HepG2 (cell line): ENCODE measurements around the gene SCFD1. TPM values are rescaled to one million over a fixed set of nuclear protein-coding genes. Genes with fewer than 3 reads are reported as not detected.

Experiments
- ATAC-seq: fragments of 200-7000 bp; cut with Tn5 transposase; 3 replicates; pipeline ENCODE4 v1.9.1; 2020; ENCODE audit warnings: mild to moderate bottlenecking, moderate library complexity
- BruUV-seq: library from RNA; stranded (reverse); fragments of 400-500 nt; replicated peaks from 2 replicates; lab custom pipeline; 2021; lab: Mats Ljungman, UMichigan
- CTCF ChIA-PET: fragments of 300-600 bp; formaldehyde crosslinking; extraction: SDS; loops from one replicate; lab custom pipeline; 2021; ENCODE audit warnings: low total read pairs, inconsistent platforms, low intra/inter-chr PET ratio; lab: Yijun Ruan, JAX
- POLR2A ChIA-PET: fragments of 350-600 bp; sonication (Branson Sonifier 250); formaldehyde crosslinking; loops from one replicate; lab custom pipeline; 2020; ENCODE audit warnings: antibody characterized with exemption, inconsistent platforms; lab: Yijun Ruan, JAX
- DNase-seq: peaks from one replicate; pipeline ENCODE4 v3.0.0-alpha.2; 2015; ENCODE audit warnings: low spot score
- FAIRE-seq: peaks from 3 replicates; lab custom pipeline; 2011; peaks lifted over from hg19 to GRCh38; lab: Jason Lieb, UNC
- H2AFZ ChIP-seq: one replicate; pipeline ENCODE4 v1.6.1; 2011; ENCODE audit warnings: low read length, inconsistent platforms
- H3K27ac ChIP-seq: fragments of 300-600 bp; 3 replicates; pipeline ENCODE4 v1.8.0; 2011; ENCODE audit warnings: mixed run types, mild to moderate bottlenecking, mixed read lengths, low read length, inconsistent platforms; ENCODE audit not compliant: insufficient read depth; ENCODE audit errors: extremely low read length
- H3K27me3 ChIP-seq, 2 experiments: fragments of 200-600 bp in 1 of 2; 2 replicates in 1 of 2; 3 replicates in 1 of 2; pipeline versions ENCODE4 v1.6.0 to v1.8.0; 2011; ENCODE audit warnings: low read length in 2 of 2, mild to moderate bottlenecking in 2 of 2, moderate library complexity in 2 of 2, inconsistent platforms in 1 of 2; ENCODE audit not compliant: insufficient read depth in 2 of 2, control insufficient read depth in 1 of 2
- H3K36me3 ChIP-seq, 2 experiments: fragments of 200-600 bp in 1 of 2; replicated peaks in 1 of 2; 2 replicates in 1 of 2; 3 replicates in 1 of 2; pipeline versions ENCODE4 v1.5.1 to v1.8.0; 2011; ENCODE audit warnings: low read length in 2 of 2, inconsistent platforms in 1 of 2; ENCODE audit not compliant: insufficient read depth in 2 of 2, control insufficient read depth in 1 of 2
- H3K4me1 ChIP-seq: 2 replicates; pipeline ENCODE4 v1.5.1; 2012; ENCODE audit warnings: low read length, inconsistent platforms; ENCODE audit not compliant: insufficient read depth
- H3K4me2 ChIP-seq: 2 replicates; pipeline ENCODE4 v1.6.0; 2011; ENCODE audit warnings: low read depth, low read length, inconsistent platforms
- H3K4me3 ChIP-seq, 3 experiments: fragments of 200-600 bp in 1 of 3; sonication (generic), shearing (Covaris generic) in 1 of 3; replicated peaks in 1 of 3; 2 replicates each; pipeline ENCODE4 v1.5.1; 2011 to 2016; ENCODE audit warnings: low read length in 3 of 3, inconsistent platforms in 2 of 3, low read depth in 2 of 3, mild to moderate bottlenecking in 2 of 3, control low read depth in 1 of 3, mixed read lengths in 1 of 3; ENCODE audit not compliant: insufficient read depth in 1 of 3
- H3K79me2 ChIP-seq: one replicate; pipeline ENCODE4 v1.6.1; 2011; ENCODE audit warnings: low read length, inconsistent platforms; ENCODE audit not compliant: insufficient read depth
- H3K9ac ChIP-seq: 2 replicates; pipeline ENCODE4 v1.6.0; 2011; ENCODE audit warnings: mild to moderate bottlenecking, low read depth, low read length, inconsistent platforms; ENCODE audit not compliant: insufficient read depth
- H3K9me3 ChIP-seq: 2 replicates; pipeline ENCODE4 v1.5.1; 2012; ENCODE audit warnings: mild to moderate bottlenecking, low read length
- H4K20me1 ChIP-seq: 2 replicates; pipeline ENCODE4 v1.6.0; 2011; ENCODE audit warnings: inconsistent platforms, mild to moderate bottlenecking, low read length, moderate library complexity; ENCODE audit not compliant: insufficient read depth
- AGO2 ChIP-seq: fragments of 200-400 bp; formaldehyde crosslinking; optimal IDR thresholded peaks from 2 replicates; pipeline ENCODE3; 2017; ENCODE audit warnings: mild to moderate bottlenecking, low read depth, low read length, moderate library complexity
- AHDC1 ChIP-seq: sonication (generic); formaldehyde crosslinking; IDR thresholded peaks from 2 replicates; pipeline ENCODE4 v1.5.1; 2020; ENCODE audit warnings: mild to moderate bottlenecking, missing genetic modification reagents, borderline replicate concordance
- ATF1 ChIP-seq: IDR thresholded peaks from 2 replicates; pipeline ENCODE4 v1.6.1; 2016; ENCODE audit warnings: mild to moderate bottlenecking, control low read depth
- CHD2 ChIP-seq: IDR thresholded peaks from 2 replicates; pipeline ENCODE4 v1.6.1; 2011; ENCODE audit warnings: low read depth, low read length, improper control_type of control experiment
- E2F5 ChIP-seq: sonication (generic); formaldehyde crosslinking; conservative IDR thresholded peaks from 2 replicates; pipeline ENCODE4 v1.4.0; 2020; ENCODE audit warnings: missing genetic modification reagents
- NR2F1 ChIP-seq, 2 experiments: fragments of 450-650 bp in 1 of 2; formaldehyde crosslinking in 1 of 2; IDR thresholded peaks; 2 replicates each; pipeline versions ENCODE4 v1.5.0 to v1.6.1; 2016 to 2020; ENCODE audit warnings: mild to moderate bottlenecking in 1 of 2, missing compliant biosample characterization in 1 of 2, missing genetic modification reagents in 1 of 2, moderate library complexity in 1 of 2
- ZMYM3 ChIP-seq: sonication (generic); formaldehyde crosslinking; IDR thresholded peaks from 2 replicates; pipeline ENCODE4 v1.5.1; 2020; ENCODE audit warnings: mild to moderate bottlenecking, missing genetic modification reagents
- ZNF546 ChIP-seq: sonication (generic); formaldehyde crosslinking; conservative IDR thresholded peaks from 2 replicates; pipeline ENCODE4 v1.8.1; 2023; ENCODE audit warnings: mild to moderate bottlenecking, missing genetic modification reagents
- ZNF609 ChIP-seq: sonication (generic); formaldehyde crosslinking; IDR thresholded peaks from 2 replicates; pipeline ENCODE4 v1.4.0; 2020; ENCODE audit warnings: mild to moderate bottlenecking, missing genetic modification reagents, borderline replicate concordance
- ZSCAN22 ChIP-seq: sonication (generic); formaldehyde crosslinking; IDR thresholded peaks from 2 replicates; pipeline ENCODE4 v1.4.0; 2020; ENCODE audit warnings: mild to moderate bottlenecking, missing genetic modification reagents
- WGBS: methylation state at CpG from one replicate; pipeline ENCODE4 v1.1.6; 2017; ENCODE audit warnings: low lambda C conversion rate; 5-methylcytosine and 5-hydroxymethylcytosine counted together
- in situ Hi-C: cut with HindIII; loops from 2 replicates; pipeline ENCODE4 v1.10.0; 2017; ENCODE audit warnings: low pct_unique_long_range_greater_than_20kb; ENCODE audit not compliant: extremely low pct_ligation_motif_present
- intact Hi-C: fragments of 100-400 bp; cut with micrococcal nuclease; formaldehyde crosslinking; loops from one replicate; pipeline ENCODE4 v1.10.0; 2022; ENCODE audit not compliant: unreplicated experiment
- polyA plus RNA-seq, 8 experiments: library from polyadenylated mRNA; depleted of rRNA in 3 of 8; stranded (reverse) in 7 of 8; unstranded in 1 of 8; fragments of >200 nt; fragmentation: Illumina TruSeq in 4 of 8; extraction: Trizol in 4 of 8; gene quantifications; 2 replicates each; pipeline versions ENCODE4 v1.2.1 to v1.2.3, GENCODE V29; 2011 to 2016; ENCODE audit warnings: low read depth in 4 of 8, missing spikeins in 1 of 8, mixed read lengths in 1 of 8; ENCODE audit not compliant: insufficient read depth in 1 of 8
- total RNA-seq, 5 experiments: library from RNA; depleted of rRNA; stranded (reverse); fragments of >200 nt; fragmentation: Illumina TruSeq; extraction: Trizol; gene quantifications; 2 replicates each; pipeline ENCODE4 v1.2.3, GENCODE V29; 2016; ENCODE audit warnings: low read depth in 1 of 5

SCFD1 gene
- total and polyA plus RNA-seq, 2 of the 13 experiments (the other 11 are each of a cell fraction or from before 2014, with no cell fraction given), result 235 to 256 TPM

DNA sequence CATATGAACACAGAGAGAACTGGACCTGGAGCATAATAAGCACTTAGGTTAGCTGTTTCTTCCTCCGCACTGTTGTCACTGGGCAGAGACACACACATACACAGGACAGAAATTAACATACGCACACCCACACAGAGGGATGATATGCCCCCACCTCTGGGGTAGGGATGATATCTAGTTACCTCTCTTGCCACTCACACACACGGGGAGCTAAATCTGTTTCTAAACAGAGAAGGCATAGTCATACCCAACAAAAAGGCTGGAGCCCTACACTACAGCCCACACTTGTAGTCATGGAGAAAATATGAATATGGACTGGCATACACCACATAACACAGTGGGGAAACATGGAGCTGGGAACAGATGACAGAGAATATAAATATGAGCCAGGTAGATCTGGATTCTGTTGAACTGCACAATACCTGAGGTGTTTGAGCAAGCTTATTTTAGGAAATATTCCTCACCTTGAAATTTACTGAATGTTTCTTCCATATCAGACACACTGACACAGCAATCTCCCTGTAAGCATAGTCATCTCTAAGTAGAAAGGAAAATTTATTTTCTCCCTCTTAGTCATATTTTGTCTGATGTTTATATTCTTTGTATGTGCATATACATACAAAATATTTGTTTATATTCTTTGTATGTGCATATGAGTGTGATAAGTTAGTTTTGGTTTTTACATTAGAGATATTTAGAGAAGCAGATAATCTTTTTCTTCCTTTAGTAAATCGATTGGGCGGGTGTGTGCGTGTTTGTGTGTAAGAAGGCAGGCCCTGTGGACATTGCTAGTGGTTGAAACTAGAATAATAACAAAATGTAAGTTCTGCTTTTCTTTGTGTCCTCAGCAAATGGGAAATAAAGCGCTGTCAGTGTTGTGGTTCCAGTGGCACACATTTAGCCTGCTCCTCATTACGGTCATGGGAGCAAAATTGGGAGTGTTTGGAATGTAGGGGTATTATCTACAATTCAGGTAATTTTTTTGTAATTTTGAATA lies 20.9 kb upstream of the SCFD1 start:
- BruUV-seq, result no TSS peak
- DNase-seq, result no peak
- Histone ChIP-seq H3K4me2 (no peak overlapping the region), H3K4me1 (no peaks in the 10 kb centered on the region), H2AFZ (no peak overlapping the region), H3K36me3 (peaks cover 35 to 90% of the 10 kb centered on the region in 2 experiments), H3K27me3 (no peaks in the 10 kb centered on the region), H3K27ac (no peak overlapping the region), H3K4me3 (no peak overlapping the region), H3K9ac (no peak overlapping the region), H4K20me1 (no peaks in the 10 kb centered on the region), H3K9me3 (no peaks in the 10 kb centered on the region), H3K79me2 (no peaks in the 10 kb centered on the region)
- peak; percentile 41 for ATAC-seq
- WGBS, result 98% methylated on average over 8 of the region's 8 CpGs
- in situ Hi-C loops, result no loop called here
- intact Hi-C loops, result loop anchor here (5.0 kb wide), 1 partner anchor 44 kb away; the partner anchor contains the start of gene G2E3
- CTCF ChIA-PET, result no interaction called here
- POLR2A ChIA-PET, result interaction anchor here (0.7 to 0.8 kb wide), 2 partner anchors 10 to 21 kb away, joined by 3 to 4 read pairs; partner anchors contain the start of gene SCFD1
- no peak for FAIRE-seq
- 0 out of 2 replicates have a peak, but pooled peaks have one; percentile 24 for TF ChIP-seq ZNF609 (CRISPR knock-in tag)
- TF ChIP-seq AHDC1, result no peak
- TF ChIP-seq ZSCAN22 (CRISPR knock-in tag), result 0 out of 2 replicates have a peak, but pooled peaks have one; percentile 33
- no peak for TF ChIP-seq ATF1 (CRISPR knock-in tag)
- TF ChIP-seq ZNF546 (CRISPR knock-in tag), result no peak
- no peak for TF ChIP-seq CHD2
- TF ChIP-seq NR2F1 (CRISPR knock-in tag; IDR thresholded peaks at IDR 0.05), result no peak
- TF ChIP-seq E2F5 (CRISPR knock-in tag), result no peak
- no peak for TF ChIP-seq ZMYM3
- peak; percentile 14 for TF ChIP-seq AGO2
